HG02763 (cell line): Measurements from ENCODE around the gene IFI30.
A peak's percentile ranks its signal among the peaks of the same experiment; 100 is the strongest.

Source experiments
- ATAC-seq: cut with Tn5 transposase; IDR thresholded peaks from one replicate; pipeline ENCODE4 v1.9.1; 2021; ENCODE audit warnings: mild to moderate bottlenecking, moderate library complexity; ENCODE audit not compliant: unreplicated experiment

The IFI30 gene

DNA sequence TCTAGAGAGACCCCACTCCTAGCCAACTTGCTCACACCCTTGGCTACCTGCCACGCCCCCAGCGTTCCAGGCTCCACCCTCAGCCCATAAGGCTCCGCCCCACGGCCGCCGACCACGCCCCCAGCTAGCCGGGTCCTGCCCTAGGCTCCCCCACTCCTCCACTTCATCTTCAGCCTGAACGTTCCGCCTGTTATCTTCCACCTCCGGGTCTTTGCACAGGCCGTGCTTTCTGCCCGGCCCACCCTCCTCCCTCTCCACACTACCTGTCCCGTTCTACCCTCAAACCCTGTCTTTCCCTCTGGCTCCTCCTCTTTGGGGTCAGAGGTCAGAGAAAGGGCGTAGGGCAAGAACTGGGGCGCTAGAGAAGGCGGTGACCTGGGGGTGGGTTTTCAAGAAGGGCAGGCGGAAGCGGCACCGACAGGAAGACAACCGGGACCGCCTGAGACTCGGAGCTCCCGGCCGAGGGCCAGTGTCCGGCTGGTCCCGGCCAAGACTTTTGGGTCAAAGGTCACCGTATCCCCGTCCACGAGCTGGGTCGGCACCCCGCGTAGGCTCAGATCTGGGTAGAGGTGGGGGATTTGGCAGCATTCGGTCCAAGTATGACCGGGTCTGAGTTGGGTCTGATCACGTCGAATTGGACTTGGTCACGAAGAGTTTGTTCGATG lies 50.4 kb downstream of the IFI30 start:
- no peak for ATAC-seq

DNA sequence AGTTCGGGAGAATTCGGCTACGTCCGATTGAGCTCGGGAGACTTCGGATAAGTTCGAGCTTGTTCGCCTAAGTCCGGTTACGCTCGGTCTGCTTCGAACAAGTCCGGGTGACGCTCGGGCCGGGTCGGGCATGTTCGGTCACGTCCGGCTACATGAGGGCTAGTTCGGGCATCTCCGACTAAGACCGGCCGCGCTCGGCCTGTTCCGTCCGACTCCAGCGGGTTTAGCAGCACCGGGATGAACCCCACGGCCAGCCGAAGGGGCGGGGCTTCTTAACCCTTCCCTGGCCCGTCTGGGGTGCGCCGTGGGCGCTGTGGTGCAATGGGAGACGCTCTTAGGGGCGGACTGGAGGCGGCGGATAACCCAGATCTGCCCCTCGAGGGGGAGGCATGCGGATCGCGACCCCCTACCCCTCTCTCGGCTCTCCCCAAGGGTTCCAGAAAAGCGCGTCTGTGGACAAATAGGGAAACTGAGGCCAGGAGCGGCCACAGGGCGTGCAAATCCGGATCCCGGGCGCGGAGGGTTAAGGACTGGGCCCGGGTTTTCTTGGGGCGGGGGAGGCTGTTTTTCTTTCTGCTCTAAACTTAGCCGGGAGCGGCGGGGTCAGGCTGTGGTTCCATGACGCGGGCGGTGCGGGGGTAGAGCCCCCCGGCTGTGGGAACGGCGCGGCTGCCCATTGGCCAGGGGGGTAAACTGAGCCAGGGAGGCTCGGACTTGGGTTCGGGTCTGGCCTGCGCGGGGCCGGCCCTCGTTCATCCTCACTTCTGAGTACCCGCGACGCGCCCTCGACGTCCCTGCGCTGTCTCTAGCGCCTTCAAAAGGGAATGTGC lies 51.1 kb downstream of the IFI30 start:
- peak; percentile 82 for ATAC-seq

DNA sequence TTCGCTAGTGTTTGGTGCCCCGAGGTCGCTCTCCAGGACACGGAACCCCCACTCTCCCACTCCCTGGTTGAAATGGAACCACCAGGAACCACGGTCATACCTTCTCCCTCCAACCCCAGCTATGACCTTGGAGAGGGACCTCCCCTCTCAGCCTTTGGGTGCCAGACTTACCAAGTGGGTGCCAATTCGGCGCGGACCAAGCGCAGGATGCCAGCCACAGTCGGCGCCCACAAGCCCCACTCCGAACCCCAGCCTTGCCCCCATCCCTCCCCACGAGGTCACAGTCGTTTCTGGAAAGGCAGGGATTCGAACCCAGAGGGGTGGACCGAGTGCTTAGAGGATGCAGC lies 51.7 kb downstream of the IFI30 start:
- no peak for ATAC-seq

DNA sequence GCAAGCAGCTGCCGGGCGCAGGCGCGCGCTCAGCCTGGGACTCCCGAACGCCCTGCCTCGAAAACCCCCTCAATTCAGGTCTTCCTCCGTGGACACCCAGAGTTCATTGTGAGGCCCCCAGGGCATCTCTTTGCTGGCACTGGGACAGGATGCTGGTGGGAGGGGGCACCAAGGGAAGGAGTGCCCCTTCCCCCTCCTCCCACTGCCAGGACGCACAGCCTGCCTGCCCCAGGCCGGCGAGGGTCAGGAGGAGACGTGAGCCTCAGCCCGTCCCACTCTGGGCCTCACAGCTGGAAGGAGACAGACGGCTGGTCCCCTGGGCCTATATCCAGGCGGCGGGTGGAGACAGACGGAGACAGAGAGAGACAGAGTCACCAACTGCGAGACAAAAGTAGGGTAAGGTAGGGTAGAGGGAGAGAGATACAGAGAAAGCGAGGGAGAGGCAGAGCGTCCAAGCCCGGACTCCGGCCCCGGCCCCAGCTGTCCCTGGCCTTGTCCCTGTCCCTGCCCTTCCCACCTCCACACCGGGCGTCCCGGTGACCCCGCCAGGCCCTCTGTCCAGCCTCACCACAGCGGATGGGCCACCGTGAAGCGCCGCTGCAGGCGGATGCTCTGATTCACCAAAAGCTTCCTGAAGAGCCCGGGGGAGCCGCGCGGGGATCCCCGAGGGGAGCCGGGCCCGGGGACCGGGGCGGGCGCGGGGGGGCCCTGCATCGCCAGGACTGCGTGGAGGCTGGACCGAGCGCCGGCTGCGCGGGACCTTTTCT lies 52.3 kb downstream of the IFI30 start, which contains the start of gene PDE4C:
TSS of gene PDE4C (minus strand) at position 737 of the 767 bp plus-strand sequence. CDS start at position 714, 23 bp downstream.
- ATAC-seq = no peak

DNA sequence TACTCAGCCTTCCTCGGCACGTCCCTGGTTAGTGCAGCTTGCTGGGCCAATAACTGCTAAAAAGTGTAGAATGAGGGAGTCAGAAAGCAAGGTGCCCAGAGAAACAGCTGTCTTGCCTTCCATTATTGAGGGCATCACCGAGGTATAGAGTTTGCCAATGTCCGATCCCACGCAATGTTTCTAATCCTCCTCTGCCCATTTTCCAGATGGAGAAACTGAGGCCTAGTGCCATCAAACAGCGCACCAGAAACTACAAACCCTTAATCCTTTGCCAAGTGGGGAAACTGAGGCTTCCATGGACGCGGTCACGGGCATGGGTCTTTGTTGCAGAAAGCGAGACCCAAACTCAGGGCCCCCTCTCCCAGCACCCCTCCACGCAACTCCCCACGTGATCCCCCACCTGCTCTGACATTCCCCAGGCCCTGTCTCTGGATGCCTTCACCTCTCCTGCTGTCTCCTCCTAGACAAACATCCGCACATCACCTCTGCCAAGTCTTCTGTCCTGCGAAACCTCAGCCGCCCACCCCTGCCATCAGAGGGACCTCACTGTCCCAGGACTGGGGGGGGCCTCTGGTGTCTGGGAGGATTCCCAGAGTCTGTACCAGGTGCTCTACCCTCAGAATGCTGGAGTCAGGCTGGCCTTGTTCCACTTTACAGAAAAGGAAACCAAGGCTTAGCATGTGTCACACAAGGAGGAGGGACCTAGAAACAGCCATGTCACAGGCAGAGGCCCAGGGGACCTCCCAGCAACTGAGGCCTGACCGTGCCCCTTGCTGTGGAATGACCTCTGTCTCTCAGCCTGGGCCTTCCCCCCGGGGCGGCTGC lies 53.6 kb downstream of the IFI30 start:
- ATAC-seq = no peak
